ENCODE data around the gene INPP4B.

Gene INPP4B

GRCh38 chr4:142144813-142145212 is 701.3 kb downstream of the INPP4B start:
- H3K4me1 ChIP-seq (ENCODE audit: control insufficient read depth in 5 of 5, insufficient read depth in 5 of 5, low read length in 5 of 5): no peaks in the 10 kb centered on the region
- H3K27ac ChIP-seq (ENCODE audit: low read depth, low read length): no peak overlapping the region
- no peak overlapping the region for H3K9ac ChIP-seq (ENCODE audit: low read length in 5 of 5)
- H3K4me3 ChIP-seq (ENCODE audit: low read depth in 1 of 5, low read length in 5 of 5): no peak overlapping the region
- H3K27me3 ChIP-seq (ENCODE audit: control insufficient read depth in 5 of 5, insufficient read depth in 4 of 5, low read length in 5 of 5): no peaks in the 10 kb centered on the region
- H3K36me3 ChIP-seq (ENCODE audit: control insufficient read depth in 5 of 5, insufficient read depth in 5 of 5, low read length in 5 of 5): no peaks in the 10 kb centered on the region
- no peaks in the 10 kb centered on the region for H3K9me3 ChIP-seq (ENCODE audit: control insufficient read depth in 5 of 5, low read length in 5 of 5)

- H3K27me3 ChIP-seq (ENCODE audit: control insufficient read depth in 5 of 5, insufficient read depth in 4 of 5, low read length in 5 of 5): no peaks in the 10 kb centered on the region
- H3K4me1 ChIP-seq (ENCODE audit: control insufficient read depth in 5 of 5, insufficient read depth in 5 of 5, low read length in 5 of 5): no peaks in the 10 kb centered on the region
- no peaks in the 10 kb centered on the region for H3K36me3 ChIP-seq (ENCODE audit: control insufficient read depth in 5 of 5, insufficient read depth in 5 of 5, low read length in 5 of 5)
- H3K9ac ChIP-seq (ENCODE audit: low read length in 5 of 5): no peak overlapping the region
- no peak overlapping the region for H3K27ac ChIP-seq (ENCODE audit: low read depth, low read length)
- H3K4me3 ChIP-seq (ENCODE audit: low read depth in 1 of 5, low read length in 5 of 5): no peak overlapping the region
- no peaks in the 10 kb centered on the region for H3K9me3 ChIP-seq (ENCODE audit: control insufficient read depth in 5 of 5, low read length in 5 of 5)
Observed at GRCh38 chr4:142142366-142143054, 703.6 kb downstream of the INPP4B start.

GRCh38 chr4:142141224-142141623 is 704.9 kb downstream of the INPP4B start:
- no peak overlapping the region for H3K9ac ChIP-seq (ENCODE audit: low read length in 5 of 5)
- H3K27ac ChIP-seq (ENCODE audit: low read depth, low read length): no peak overlapping the region
- no peaks in the 10 kb centered on the region for H3K4me1 ChIP-seq (ENCODE audit: control insufficient read depth in 5 of 5, insufficient read depth in 5 of 5, low read length in 5 of 5)
- no peaks in the 10 kb centered on the region for H3K36me3 ChIP-seq (ENCODE audit: control insufficient read depth in 5 of 5, insufficient read depth in 5 of 5, low read length in 5 of 5)
- H3K4me3 ChIP-seq (ENCODE audit: low read depth in 1 of 5, low read length in 5 of 5): no peak overlapping the region
- H3K9me3 ChIP-seq (ENCODE audit: control insufficient read depth in 5 of 5, low read length in 5 of 5): no peaks in the 10 kb centered on the region
- no peaks in the 10 kb centered on the region for H3K27me3 ChIP-seq (ENCODE audit: control insufficient read depth in 5 of 5, insufficient read depth in 4 of 5, low read length in 5 of 5)

- Histone ChIP-seq H3K36me3 (ENCODE audit: control insufficient read depth in 5 of 5, insufficient read depth in 5 of 5, low read length in 5 of 5) (no peaks in the 10 kb centered on the region), H3K4me1 (ENCODE audit: control insufficient read depth in 5 of 5, insufficient read depth in 5 of 5, low read length in 5 of 5) (peaks cover 0 to 17% (median 0%) of the 10 kb centered on the region in 5 donors), H3K27me3 (ENCODE audit: control insufficient read depth in 5 of 5, insufficient read depth in 4 of 5, low read length in 5 of 5) (no peaks in the 10 kb centered on the region), H3K9me3 (ENCODE audit: control insufficient read depth in 5 of 5, low read length in 5 of 5) (no peaks in the 10 kb centered on the region), H3K27ac (ENCODE audit: low read depth, low read length) (no peak overlapping the region), H3K4me3 (ENCODE audit: low read depth in 1 of 5, low read length in 5 of 5) (no peak overlapping the region), H3K9ac (ENCODE audit: low read length in 5 of 5) (no peak overlapping the region)
Observed at GRCh38 chr4:142130666-142131065, 715.4 kb downstream of the INPP4B start.

GRCh38 chr4:142129931-142130330 is 716.2 kb downstream of the INPP4B start:
- Histone ChIP-seq H3K27ac (ENCODE audit: low read depth, low read length) (no peak overlapping the region), H3K9ac (ENCODE audit: low read length in 5 of 5) (no peak overlapping the region), H3K27me3 (ENCODE audit: control insufficient read depth in 5 of 5, insufficient read depth in 4 of 5, low read length in 5 of 5) (no peaks in the 10 kb centered on the region), H3K4me1 (ENCODE audit: control insufficient read depth in 5 of 5, insufficient read depth in 5 of 5, low read length in 5 of 5) (peaks cover 0 to 17% (median 0%) of the 10 kb centered on the region in 5 donors), H3K4me3 (ENCODE audit: low read depth in 1 of 5, low read length in 5 of 5) (no peak overlapping the region), H3K9me3 (ENCODE audit: control insufficient read depth in 5 of 5, low read length in 5 of 5) (no peaks in the 10 kb centered on the region), H3K36me3 (ENCODE audit: control insufficient read depth in 5 of 5, insufficient read depth in 5 of 5, low read length in 5 of 5) (no peaks in the 10 kb centered on the region)

- Histone ChIP-seq H3K4me1 (ENCODE audit: control insufficient read depth in 5 of 5, insufficient read depth in 5 of 5, low read length in 5 of 5) (peaks cover 0 to 17% (median 0%) of the 10 kb centered on the region in 5 donors), H3K9me3 (ENCODE audit: control insufficient read depth in 5 of 5, low read length in 5 of 5) (no peaks in the 10 kb centered on the region), H3K27me3 (ENCODE audit: control insufficient read depth in 5 of 5, insufficient read depth in 4 of 5, low read length in 5 of 5) (no peaks in the 10 kb centered on the region), H3K27ac (ENCODE audit: low read depth, low read length) (no peak overlapping the region), H3K4me3 (ENCODE audit: low read depth in 1 of 5, low read length in 5 of 5) (no peak overlapping the region), H3K9ac (ENCODE audit: low read length in 5 of 5) (no peak overlapping the region), H3K36me3 (ENCODE audit: control insufficient read depth in 5 of 5, insufficient read depth in 5 of 5, low read length in 5 of 5) (no peaks in the 10 kb centered on the region)
Observed at GRCh38 chr4:142129473-142129872, 716.6 kb downstream of the INPP4B start.

GRCh38 chr4:142128529-142128928 is 717.6 kb downstream of the INPP4B start:
- Histone ChIP-seq H3K9me3 (ENCODE audit: control insufficient read depth in 5 of 5, low read length in 5 of 5) (no peaks in the 10 kb centered on the region), H3K4me3 (ENCODE audit: low read depth in 1 of 5, low read length in 5 of 5) (no peak overlapping the region), H3K27ac (ENCODE audit: low read depth, low read length) (no peak overlapping the region)

GRCh38 chr4:142126890-142127497 is 719.1 kb downstream of the INPP4B start:
- Histone ChIP-seq H3K9me3 (ENCODE audit: control insufficient read depth in 5 of 5, low read length in 5 of 5) (no peaks in the 10 kb centered on the region), H3K27me3 (ENCODE audit: control insufficient read depth in 5 of 5, insufficient read depth in 4 of 5, low read length in 5 of 5) (no peaks in the 10 kb centered on the region), H3K27ac (ENCODE audit: low read depth, low read length) (no peak overlapping the region), H3K4me1 (ENCODE audit: control insufficient read depth in 5 of 5, insufficient read depth in 5 of 5, low read length in 5 of 5) (peaks cover 0 to 21% (median 0%) of the 10 kb centered on the region in 5 donors), H3K9ac (ENCODE audit: low read length in 5 of 5) (no peak overlapping the region), H3K4me3 (ENCODE audit: low read depth in 1 of 5, low read length in 5 of 5) (no peak overlapping the region), H3K36me3 (ENCODE audit: control insufficient read depth in 5 of 5, insufficient read depth in 5 of 5, low read length in 5 of 5) (no peaks in the 10 kb centered on the region)

More at GRCh38 chr4:142128529-142128928, 717.6 kb downstream of the INPP4B start:
- peaks cover 0 to 17% (median 0%) of the 10 kb centered on the region in 5 donors for H3K4me1 ChIP-seq (ENCODE audit: control insufficient read depth in 5 of 5, insufficient read depth in 5 of 5, low read length in 5 of 5)
- no peaks in the 10 kb centered on the region for H3K36me3 ChIP-seq (ENCODE audit: control insufficient read depth in 5 of 5, insufficient read depth in 5 of 5, low read length in 5 of 5)
- H3K9ac ChIP-seq (ENCODE audit: low read length in 5 of 5): no peak overlapping the region
- H3K27me3 ChIP-seq (ENCODE audit: control insufficient read depth in 5 of 5, insufficient read depth in 4 of 5, low read length in 5 of 5): no peaks in the 10 kb centered on the region

GRCh38 chr4:142124874-142125273 is 721.2 kb downstream of the INPP4B start:
- Histone ChIP-seq H3K9ac (ENCODE audit: low read length in 5 of 5) (no peak overlapping the region), H3K4me1 (ENCODE audit: control insufficient read depth in 5 of 5, insufficient read depth in 5 of 5, low read length in 5 of 5) (peaks cover 0 to 23% (median 0%) of the 10 kb centered on the region in 5 donors), H3K27ac (ENCODE audit: low read depth, low read length) (no peak overlapping the region), H3K9me3 (ENCODE audit: control insufficient read depth in 5 of 5, low read length in 5 of 5) (no peaks in the 10 kb centered on the region), H3K4me3 (ENCODE audit: low read depth in 1 of 5, low read length in 5 of 5) (no peak overlapping the region), H3K27me3 (ENCODE audit: control insufficient read depth in 5 of 5, insufficient read depth in 4 of 5, low read length in 5 of 5) (no peaks in the 10 kb centered on the region), H3K36me3 (ENCODE audit: control insufficient read depth in 5 of 5, insufficient read depth in 5 of 5, low read length in 5 of 5) (no peaks in the 10 kb centered on the region)

- no peak overlapping the region for H3K4me3 ChIP-seq (ENCODE audit: low read depth in 1 of 5, low read length in 5 of 5)
- peaks cover 0 to 6% (median 0%) of the 10 kb centered on the region in 5 donors for H3K4me1 ChIP-seq (ENCODE audit: control insufficient read depth in 5 of 5, insufficient read depth in 5 of 5, low read length in 5 of 5)
- H3K36me3 ChIP-seq (ENCODE audit: control insufficient read depth in 5 of 5, insufficient read depth in 5 of 5, low read length in 5 of 5): no peaks in the 10 kb centered on the region
- H3K27ac ChIP-seq (ENCODE audit: low read depth, low read length): no peak overlapping the region
- no peaks in the 10 kb centered on the region for H3K27me3 ChIP-seq (ENCODE audit: control insufficient read depth in 5 of 5, insufficient read depth in 4 of 5, low read length in 5 of 5)
- H3K9me3 ChIP-seq (ENCODE audit: control insufficient read depth in 5 of 5, low read length in 5 of 5): no peaks in the 10 kb centered on the region
- H3K9ac ChIP-seq (ENCODE audit: low read length in 5 of 5): no peak overlapping the region
Observed at GRCh38 chr4:142121448-142122350, 724.4 kb downstream of the INPP4B start.

All from subcutaneous abdominal adipose tissue (tissue), 5 donors.